COLO668 (cell line): Measurements from ENCODE around the gene GNAT1.

ENCODE experiments used
- DNase-seq: peaks from one replicate; lab custom pipeline; 2025; ENCODE audit not compliant: unreplicated experiment; lab: John Stamatoyannopoulos, UW

The GNAT1 gene

DNA sequence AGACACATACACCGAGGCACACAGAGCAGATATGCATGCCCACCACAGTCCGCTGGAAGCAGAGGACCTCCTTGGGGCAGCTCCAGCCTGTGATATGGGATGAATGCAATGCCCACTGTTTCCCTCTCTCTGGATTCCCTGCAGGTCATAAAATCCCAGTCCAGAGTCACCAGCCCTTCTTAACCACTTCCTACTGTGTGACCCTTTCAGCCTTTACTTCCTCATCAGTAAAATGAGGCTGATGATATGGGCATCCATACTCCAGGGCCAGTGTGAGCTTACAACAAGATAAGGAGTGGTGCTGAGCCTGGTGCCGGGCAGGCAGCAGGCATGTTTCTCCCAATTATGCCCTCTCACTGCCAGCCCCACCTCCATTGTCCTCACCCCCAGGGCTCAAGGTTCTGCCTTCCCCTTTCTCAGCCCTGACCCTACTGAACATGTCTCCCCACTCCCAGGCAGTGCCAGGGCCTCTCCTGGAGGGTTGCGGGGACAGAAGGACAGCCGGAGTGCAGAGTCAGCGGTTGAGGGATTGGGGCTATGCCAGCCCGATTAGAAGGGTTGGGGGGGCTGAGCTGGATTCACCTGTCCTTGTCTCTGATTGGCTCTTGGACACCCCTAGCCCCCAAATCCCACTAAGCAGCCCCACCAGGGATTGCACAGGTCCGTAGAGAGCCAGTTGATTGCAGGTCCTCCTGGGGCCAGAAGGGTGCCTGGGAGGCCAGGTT lies at the start of gene GNAT1:
GNAT1 (plus strand) TSS at position 675 of the 725 bp plus-strand sequence. CDS start 116 bp downstream, outside the sequence.
- no peak for DNase-seq

DNA sequence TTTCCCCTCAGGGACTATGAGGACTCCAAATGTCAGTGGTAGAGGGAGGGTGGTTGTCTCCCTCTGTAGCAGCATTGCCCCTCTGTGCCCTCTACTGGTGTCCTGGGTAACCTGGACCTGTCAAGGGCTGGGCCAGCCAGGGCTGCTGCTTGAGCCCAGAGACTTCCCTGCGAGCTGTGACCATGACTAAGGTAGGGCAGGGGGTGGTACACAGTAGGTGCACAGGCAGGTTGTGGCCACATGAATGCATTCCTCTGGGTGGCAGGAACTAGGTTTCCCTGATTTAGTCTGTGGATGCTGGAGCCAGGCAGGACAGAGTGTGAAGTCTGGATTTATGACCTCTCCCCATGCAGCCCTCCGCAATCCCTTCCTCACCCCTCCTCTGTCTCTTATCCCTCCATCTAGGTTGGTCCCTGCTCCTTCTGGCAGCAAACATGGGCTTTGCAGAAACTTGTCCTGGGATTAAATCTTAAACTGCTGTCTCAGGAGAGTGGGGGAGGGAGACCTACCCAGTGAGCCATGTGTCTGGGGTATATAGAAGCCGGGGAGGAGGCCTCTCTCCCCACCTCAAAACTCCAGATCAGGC lies 45.0 kb upstream of the GNAT1 start:
- DNase-seq, result no peak

DNA sequence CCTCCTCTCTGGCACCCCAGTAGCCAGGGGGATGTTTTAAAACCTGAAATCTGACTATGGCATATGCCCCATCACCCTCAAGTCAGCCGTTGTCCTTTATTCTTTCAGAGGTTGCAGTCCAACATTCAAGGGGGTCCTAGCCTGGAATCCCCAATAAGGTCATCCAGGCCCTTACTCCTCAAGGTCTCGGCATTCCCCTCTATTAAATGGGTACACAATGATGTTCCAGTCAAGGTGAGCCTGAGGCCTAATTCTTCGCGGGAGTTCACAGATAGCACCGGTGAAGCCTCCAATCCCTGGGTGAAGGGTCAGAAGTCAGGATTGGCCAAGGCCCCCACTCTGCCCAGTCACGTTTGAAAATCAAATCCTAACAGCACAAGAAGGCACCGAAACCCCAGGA lies 44.4 kb upstream of the GNAT1 start:
- no peak for DNase-seq

DNA sequence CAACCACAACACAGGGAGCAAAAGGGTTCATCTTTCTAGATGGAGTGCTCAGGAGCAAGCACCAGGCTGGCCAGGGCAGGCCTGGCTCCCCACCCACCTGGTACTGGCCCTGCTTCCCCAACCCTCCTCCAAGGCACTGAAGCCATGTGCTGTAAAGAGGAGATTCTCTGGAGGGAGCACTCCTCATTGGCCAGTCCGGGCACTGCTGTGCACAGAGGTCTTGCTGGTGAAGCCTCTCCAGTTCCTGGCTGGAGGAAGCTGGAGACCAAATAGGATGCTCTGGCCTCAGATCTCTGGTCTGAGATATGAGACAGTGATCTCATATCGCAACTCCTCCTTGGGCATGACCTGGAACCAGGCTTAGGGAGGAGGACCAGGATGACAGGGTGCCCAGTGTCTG lies 44.0 kb upstream of the GNAT1 start:
- no peak for DNase-seq

DNA sequence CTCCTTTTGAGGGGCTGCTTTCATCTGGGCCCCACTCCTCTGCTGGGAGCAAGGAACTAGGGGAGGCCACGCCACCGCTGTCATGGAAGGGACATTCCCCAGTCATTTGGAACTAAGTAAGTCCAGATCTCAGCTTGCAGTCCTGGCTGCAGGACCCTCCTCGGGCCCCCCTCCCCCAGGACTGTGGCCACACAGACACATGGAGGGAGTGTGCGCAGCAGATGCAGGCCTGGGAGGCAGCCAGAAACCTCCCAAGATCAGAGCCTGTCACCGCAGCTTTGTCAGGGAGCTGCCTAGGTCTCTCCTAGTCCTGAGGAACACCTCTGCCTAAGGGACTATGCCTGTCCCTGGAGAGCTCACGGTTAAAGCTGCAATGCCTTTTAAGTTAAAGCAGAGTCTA lies 43.5 kb upstream of the GNAT1 start:
- no peak for DNase-seq

DNA sequence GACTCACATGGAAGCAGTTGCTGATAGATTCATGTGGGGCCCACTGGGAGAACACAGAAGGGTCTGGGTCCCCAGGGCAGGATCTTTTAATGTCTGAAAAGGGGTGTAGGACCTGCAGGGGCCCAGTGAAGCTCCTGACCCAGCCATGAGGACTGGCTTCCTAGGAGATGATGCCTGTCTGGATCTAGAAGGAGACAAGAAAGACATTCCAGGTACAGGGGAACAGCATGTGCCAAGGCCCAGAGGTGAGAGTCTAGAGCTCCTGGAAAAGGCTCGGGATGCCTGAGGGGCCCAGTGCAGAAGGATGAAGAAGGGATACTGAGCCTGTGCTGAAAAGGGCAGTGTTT lies 41.0 kb upstream of the GNAT1 start:
- DNase-seq, result no peak

DNA sequence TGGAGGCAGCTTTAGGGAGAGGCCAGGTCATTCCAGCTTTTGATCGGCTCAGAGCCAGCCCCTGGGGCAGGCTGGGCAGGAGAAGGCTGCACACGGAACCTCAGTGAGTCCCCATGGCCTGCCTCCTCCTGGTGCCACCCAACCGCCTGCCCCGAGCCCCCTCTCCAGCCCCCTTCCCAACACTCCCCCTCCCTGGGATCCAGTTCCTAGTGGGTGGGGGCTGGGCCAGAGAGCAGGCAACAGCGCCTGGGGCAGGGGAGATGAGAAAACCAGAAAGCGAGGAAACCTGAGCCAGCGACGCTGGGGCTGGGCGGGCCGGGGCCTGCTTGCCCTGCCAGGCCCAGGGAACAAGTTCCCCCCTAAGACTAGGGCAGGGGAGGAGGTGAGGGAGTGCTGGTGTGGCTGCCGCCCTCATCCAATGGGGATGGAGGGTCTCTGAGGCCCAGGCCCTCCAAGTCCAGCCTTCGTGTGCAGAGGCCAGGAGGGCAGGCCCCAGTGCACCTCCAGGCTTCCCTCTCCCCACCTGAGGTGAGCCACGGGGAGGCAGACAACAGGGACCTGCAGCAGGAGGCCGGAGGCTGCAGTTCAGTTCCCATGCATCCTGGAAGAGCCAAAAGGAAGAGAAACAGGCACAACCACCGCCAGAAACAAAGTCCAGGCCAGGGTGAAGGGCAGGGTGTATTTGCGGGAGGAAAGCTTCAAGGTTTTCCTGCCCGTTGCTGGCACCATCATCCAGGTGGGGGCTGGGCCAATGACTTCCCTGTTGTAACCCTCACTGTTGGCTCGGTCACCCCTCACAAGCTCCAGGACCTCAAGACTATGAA lies 40.3 kb upstream of the GNAT1 start:
- DNase-seq, result no peak

DNA sequence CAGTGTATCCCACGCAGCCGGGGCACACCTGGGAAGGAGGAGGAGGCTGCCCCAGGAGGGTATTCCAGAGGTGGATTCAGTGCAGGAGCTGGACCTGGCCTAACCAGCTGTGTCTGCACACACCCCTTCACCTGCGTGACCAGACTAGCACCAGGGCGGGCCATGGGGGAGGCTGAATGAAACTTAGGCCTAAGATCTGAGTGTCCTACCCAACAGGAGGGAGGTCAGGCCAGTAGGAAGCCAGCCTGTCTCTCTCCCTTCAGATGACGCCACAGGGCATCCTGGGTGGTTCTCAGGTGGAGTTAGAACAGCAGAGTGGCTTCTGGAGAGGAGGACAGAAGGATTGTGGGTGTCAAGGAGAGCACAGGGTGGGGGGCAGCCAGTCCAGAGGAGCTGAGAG lies 39.7 kb upstream of the GNAT1 start:
- no peak for DNase-seq

DNA sequence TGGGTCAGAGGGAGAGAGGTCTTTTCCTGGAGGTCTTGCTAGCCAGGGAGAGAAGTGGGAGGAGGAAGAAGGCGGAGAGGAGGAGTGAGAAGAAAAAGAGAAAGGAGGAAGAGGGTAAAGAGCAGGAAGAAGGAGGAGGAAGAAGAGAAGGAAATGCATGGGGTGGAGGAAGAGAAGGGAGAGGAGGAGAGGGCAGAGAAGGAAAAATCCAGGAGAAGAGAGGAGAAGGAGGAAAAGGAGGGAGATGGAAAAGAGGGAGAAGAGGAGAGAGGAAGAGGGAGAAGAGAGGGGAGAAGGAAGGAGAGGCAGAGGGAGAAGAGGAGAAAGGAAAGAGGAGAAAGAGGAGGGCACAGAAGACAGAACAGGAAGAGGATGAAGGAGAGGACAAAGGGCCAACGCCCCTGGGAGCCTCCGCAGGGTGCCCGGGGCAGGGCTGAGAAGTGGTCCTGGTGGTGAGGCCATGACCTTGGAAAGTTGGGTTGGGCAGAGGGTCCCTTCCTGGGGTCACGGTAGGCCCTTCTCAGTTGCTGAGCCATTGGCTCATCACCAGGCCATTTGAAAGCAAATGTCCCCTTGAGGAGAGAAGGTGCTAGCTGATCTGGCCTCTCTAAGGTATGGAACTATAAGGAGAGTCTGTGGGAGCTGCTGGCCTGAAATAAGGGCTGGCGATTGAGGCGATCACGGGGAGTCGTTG lies 37.5 kb upstream of the GNAT1 start:
- DNase-seq, result no peak

DNA sequence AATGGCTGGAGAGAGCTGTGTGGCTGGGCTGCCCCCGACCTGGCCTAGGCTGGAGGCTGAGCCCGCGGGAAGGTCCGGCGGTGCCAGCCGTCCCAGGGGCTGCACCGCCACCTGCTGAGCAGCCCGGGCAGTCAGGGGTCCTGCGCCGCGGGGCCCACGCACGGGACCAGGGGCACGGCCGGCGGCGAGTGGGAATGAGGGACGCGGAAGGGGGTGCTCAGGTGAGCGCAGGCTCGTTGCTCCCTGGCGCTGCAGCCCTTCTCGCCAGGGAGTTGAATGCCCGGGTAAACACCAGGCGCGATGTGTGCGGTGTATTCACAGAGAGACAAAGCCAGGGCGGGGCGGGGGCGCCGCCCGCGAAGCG lies 37.0 kb upstream of the GNAT1 start:
- no peak for DNase-seq

DNA sequence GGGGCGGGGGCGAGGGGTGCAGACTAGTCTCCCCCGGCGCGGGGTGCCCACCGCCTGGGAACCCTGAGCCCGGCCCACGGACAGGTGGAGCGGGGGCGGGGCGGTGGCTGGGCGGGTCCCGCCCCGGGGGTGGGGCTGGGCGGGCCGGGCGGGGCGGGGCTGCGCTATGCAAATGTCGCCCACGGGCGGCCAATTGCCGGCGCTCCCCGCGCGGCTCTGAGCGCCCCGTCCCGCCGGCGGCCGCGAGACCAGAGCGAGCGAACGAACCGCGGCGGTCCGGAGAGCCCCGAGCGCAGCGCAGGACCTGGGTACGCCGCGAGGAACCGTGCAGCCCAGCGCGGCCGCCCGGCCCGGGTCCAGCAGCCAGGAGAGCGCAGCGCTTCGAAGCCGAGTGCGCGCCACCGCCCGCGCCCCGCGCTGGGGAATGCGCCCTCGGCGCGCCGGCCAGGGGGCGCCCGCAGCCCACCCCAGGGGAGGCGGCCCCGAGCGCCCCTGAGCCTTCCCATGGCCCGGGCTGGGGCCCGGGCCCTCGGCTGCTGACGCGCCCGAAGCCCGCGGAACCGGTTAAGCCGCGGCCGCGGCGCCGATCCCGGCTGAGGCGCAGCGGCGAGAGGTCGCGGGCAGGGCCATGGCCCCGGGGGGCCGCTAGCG lies 36.4 kb upstream of the GNAT1 start, which contains the start of gene SEMA3F:
SEMA3F (plus strand) TSS at position 485 of the 651 bp plus-strand sequence. CDS start 4,299 bp downstream, outside the sequence.
- peak; percentile 81 for DNase-seq

DNA sequence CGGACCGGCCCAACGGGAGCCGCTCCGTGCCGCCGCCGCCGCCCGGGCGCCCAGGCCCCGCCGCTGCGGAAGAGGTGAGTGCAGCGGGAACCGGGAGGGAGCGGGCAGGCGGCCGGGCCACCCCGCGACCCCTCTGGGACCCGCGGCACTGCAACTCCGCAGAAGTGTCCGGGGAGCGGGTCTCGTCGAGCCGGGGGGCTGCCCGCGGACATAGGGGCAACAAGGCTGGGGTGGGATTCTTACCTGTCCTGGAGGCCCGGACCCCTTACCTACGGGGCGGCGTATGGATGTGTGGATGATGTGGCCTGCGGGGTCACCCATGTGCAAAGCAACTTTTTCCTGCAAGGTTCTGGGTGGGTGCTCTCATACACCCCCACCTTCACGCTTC lies 35.9 kb upstream of the GNAT1 start:
- DNase-seq, result no peak

DNA sequence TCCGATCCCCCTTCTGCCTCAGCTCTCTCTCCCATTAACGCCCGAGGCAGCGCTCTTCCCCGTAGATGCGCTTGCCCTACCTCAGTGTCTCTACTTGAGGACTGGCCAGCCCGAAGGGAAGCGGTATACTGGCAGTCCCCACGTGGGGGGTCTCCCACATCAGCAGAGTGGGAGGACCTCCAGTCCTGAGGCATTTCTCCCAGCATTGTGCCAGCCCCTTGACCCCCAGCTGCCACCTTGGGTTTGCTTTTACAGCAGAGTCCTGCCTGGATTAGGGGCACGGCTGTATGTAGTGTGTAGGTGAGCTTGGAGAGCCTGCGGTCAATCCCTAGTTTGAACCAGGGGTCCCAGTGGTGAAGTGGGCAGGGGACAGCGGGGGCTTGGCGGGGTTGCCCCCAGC lies 35.5 kb upstream of the GNAT1 start:
- DNase-seq, result peak; percentile 20

DNA sequence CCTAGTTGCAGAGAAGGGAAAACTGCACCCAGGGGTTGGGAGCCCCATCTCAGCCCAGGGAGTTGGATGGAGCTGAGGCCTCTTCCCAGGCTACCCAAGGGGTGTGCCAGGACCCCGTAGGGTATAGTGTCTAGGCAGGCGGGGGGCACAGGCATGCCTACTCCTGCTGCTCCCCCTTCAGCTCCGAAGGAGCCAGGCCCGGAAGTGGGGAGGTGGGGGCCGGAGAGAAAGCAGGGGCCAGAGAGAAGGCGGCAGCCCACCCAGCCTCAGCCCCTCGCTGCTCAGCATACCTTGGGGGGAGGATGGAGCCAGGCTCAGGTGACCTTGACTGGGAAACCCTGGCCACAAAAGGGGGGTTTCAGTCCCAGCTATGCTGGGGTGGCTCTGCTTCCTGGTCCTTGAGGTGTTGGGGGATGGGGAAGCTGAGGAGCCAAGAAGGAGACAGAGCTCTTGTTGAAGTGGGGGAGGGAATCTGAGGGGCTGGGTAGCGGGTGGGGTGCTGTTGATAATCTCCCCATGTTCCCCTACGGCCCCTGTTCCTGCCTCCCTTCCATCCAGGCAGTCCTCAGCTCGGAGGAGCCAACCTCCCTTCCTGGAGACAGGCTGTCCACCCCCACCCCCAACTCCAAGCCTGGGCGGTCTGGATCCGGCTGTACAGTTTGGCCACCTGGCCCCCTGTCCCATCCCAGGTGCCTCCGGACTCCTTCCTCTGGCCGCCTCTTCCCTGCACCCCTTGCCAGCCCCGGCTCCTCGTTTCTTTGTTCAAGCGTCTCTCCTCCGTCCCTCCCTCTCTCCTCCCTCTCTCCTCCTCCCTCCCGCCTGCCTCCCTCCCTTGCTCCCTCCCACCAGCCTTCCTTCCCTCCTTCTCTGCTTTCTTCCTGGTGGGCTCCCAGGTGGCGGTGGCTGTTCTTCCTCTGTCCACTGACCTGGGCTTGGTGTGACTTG lies 34.6 kb upstream of the GNAT1 start:
- DNase-seq, result no peak

DNA sequence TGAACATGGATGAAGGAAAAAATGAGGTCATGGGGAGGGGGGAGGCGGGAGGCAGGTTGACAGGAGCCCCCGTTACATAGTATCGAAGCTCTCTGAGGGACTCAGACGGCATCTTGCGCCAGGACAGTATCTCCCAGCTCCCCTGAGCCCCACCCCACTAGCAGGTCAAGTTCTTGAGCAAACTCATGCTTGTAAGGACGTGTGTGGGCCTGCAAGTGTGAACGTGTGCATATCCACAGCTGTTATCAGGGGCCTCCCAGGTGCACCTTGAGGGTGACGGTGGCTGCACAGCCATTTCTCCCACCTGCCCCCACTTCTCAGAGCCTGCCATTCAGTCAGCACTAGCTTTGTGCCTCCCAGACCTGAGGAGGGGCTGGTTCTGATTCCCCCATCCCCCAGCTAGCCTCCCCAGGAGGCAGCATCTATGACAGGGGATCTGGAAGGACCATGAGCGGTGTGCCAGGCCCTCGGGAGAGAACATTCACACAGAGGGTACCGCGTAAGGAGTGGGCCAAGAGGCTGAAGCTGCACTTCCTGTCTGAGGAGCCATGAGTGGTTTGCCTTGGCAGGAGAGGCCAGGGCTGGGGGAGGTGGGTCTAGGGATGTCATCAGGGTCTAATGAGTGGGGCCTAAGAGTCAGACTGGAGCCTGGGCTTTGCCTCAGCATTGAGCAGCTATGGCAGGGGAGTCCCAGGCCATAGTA lies 33.4 kb upstream of the GNAT1 start:
- DNase-seq, result peak; percentile 12

DNA sequence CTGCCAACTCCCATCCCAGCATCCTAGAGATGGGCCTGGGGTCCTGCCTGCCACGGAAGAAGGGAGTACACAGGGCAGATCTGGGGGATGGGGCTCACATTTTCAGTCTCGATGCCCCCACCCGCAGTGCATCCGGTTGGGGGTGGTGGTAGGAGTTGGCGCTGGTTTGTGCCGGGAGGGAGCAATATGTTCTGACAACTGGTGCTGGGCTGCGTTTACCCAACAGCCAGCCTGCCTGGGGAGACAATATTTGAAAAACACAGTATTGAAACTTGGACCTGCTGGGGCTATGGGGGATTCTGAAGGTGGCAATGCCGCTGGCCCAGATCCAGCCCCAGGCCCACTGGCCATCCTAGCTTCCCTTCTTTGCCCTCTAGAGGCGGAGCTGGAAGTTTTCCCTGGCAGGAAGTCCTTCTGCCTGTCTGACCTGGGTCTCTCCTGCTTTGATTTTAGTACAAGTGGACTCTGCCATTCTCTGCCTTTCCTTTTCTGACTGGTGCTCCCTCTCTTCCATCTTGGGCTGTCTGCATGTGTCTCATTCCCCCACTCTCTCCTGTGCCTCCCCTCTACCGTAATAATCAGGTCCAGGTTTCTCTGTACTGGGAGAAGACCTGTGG lies 32.8 kb upstream of the GNAT1 start:
- no peak for DNase-seq

DNA sequence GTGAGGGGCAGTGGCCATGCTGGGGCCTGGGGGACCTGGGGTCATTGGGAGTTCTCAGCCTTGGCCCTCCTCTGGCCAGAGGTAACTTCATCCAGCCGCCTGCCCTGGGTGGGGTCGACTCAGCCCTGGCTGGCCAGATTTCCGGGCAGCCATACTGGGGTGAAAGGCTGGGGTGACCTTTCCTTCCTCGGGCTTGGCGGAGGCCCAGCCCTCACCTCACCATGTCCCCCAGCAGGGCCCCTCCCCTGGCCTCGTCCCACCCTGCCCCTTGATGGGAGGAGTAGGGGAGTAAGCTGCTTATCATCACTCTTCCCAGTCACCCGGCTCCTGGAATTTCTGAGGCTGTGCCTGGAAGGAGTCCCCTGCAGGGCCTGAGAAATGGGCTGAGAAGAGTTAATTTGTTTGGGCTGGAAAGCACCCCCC lies 30.8 kb upstream of the GNAT1 start:
- no peak for DNase-seq

DNA sequence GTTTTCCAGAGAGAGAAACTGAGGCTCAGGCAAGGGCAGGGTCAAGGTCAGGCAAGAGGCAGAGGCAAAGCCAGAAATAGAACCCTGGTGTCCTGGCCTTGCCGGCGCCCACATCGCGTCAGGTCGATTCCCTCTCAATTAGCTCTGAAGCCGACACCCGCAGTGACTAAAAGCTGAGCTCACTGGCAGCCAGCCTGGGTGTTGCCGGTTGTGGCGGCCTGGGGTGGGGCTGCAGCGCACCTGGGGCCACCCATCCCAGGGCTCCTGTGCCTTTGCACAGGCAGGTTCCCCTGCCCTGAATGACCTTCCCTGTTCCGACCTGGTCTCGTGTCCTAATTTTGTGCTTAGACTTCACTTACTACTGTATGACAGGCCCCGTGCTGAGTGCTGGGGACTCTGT lies 30.1 kb upstream of the GNAT1 start:
- DNase-seq, result peak; percentile 26
